ENCODE measurements around the gene POLR2B.
"Not testable (repeated sequence)": the region's sequence is repeated elsewhere in the genome, so short reads cannot be mapped to it uniquely, and the experiment has no call there.

POLR2B gene

DNA sequence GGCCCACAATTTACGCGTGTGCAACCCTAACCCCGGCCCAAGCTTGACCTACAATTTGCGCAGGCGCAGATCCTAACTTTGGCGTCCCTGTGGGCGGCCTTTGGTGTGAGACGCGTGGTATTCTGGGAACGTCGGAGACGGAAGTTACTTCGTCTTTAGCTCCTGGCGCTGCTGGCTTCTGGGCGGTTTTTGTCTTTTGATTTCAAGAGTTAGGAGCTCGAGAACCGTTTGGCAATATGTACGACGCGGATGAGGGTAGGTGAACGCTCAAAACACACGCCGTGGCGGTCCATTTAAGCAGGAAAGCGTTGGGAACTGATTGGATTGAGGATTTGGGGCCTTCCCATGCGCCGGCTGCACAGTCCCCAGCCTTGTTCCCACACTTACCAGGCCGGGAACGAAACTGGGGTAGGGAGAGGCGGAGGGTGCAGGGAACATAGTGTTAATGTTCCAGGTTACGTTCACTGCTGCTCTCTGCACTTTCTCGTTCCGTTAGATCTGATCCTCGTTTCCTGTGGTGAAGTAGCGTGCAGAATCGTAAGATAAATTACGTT lies at the start of gene POLR2B:
Gene POLR2B, plus strand, starts transcription at position 147 of the 554 bp plus-strand sequence. Its CDS starts 90 bp downstream, at position 237.
- peak; percentile 78 for FAIRE-seq

DNA sequence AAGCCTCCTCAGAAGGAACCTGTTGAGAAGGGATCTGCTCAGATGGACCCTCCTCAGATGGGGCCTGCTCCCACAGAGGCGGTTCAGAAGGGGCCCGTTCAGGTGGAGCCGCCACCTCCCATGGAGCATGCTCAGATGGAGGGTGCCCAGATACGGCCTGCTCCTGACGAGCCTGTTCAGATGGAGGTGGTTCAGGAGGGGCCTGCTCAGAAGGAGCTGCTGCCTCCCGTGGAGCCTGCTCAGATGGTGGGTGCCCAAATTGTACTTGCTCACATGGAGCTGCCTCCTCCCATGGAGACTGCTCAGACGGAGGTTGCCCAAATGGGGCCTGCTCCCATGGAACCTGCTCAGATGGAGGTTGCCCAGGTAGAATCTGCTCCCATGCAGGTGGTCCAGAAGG lies 48.1 kb upstream of the POLR2B start:
- FAIRE-seq, result no peak

DNA sequence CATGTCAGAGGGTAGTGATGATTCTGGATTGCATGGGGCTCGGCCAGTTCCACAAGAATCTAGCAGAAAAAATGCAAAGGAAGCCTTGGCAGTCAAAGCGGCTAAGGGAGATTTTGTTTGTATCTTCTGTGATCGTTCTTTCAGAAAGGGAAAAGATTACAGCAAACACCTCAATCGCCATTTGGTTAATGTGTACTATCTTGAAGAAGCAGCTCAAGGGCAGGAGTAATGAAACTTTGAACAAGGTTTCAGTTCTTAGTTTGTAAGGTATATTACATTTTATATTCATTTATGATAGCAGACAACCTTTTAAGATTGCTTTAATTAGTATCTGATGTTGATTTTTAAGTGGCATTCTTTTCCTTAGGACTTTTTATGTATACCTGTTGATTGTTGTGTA lies 46.8 kb upstream of the POLR2B start:
- no peak for FAIRE-seq

- no peak for FAIRE-seq
Observed at GRCh38 chr4:56937262-56937661, 41.4 kb upstream of the POLR2B start.

DNA sequence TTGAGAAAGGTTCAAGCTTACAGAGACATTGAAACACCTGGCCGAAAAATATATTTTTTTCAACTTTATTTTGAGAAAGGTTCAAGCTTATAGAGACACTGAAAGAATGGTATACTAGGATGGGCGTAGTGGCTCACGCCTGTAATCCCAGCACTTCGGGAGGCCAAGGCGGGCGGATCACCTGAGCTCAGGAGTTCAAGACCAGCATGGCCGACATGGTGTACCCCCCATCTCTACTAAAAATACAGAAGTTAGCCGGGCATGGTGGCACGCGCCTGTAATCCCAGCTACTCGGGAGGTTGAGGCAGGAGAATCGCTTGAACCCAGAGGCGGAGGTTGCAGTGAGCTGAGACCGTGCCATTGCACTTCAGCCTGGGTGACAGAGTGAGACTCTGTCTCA lies 38.9 kb upstream of the POLR2B start:
- not testable (repeated sequence) for FAIRE-seq

DNA sequence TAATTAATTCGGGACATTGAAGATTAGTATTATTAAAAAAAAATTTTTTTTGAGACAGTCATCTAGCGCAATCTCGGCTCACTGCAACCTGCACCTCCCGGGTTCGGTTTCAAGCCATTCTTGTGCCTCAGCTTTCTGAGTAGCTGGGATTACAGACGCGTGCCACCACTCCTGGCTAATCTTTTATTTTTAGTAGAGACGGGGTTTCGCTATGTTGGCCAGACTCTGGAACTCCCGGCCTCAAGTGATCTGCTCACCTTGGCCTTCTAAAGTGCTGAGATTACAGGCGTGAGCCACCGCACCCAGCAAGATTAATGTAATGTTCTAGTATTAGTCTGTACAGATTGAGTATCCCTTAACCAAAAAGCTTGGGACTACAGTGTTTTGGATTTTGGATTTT lies 38.3 kb upstream of the POLR2B start:
- FAIRE-seq, result no peak

- FAIRE-seq, result no peak
Observed at GRCh38 chr4:56940971-56941370, 37.7 kb upstream of the POLR2B start.

GRCh38 chr4:56941403-56941802 lies 37.3 kb upstream of the POLR2B start:
- FAIRE-seq, result no peak

DNA sequence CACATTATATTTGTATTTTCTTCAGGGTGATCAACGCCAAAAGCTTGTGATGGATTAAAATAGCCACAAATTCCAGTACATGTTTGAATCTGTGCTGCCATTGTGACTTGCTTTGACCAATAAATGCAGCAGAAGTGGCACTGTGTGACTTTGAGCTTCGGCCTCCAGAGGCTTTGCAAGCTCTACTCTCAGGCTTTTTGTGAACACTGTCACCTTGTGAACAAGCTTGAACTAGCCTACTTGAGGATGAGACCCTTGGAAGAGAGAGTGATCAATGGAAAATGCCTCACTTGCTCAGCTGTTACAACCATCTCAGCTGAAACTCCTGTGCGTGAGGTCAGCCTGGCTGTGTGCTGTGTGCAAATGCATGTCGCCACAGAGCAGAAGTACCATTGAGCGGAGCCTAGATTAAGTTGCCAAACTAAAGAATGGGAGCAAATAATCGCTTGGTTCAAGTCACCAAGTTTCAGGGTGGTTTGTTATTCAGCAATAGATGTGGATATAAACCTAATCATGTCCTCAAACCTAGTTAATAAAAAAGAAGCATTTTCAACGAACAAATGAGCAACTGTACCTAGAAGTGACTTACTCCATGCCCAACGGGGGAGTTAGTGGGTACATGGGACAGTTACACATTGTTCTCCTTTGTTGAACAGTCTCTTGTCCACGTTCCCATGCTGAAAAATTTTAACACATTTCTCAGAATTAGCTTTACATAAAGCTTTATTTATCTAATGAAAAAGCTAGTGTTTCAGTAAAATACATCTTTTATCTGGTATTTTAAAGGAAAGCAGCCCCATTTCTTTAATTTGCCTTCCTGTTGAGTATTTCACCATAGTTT lies 24.8 kb upstream of the POLR2B start:
- no peak for FAIRE-seq

GRCh38 chr4:56958111-56958517 lies 20.6 kb upstream of the POLR2B start:
- peak; percentile 39 for FAIRE-seq

- FAIRE-seq, result no peak
Observed at GRCh38 chr4:56959100-56959499, 19.6 kb upstream of the POLR2B start.

DNA sequence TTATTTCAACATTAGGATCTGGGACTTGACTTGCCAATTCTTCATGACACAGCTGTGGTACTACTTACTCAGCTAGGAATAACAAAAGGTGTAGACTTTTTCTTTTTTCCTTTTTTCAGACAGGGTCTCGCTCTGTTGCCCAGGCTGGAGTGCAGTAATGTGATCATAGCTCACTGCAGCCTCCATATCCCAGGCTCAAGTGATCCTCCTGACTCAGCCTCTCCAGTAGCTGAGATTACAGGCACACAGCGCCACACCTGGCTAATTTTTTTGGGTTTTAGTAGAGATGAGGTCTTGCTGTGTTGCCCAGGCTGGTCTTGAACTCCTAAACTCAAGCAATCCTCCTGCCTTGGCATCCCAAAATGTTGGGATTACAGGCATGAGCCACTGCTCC lies 17.6 kb upstream of the POLR2B start:
- FAIRE-seq, result no peak

DNA sequence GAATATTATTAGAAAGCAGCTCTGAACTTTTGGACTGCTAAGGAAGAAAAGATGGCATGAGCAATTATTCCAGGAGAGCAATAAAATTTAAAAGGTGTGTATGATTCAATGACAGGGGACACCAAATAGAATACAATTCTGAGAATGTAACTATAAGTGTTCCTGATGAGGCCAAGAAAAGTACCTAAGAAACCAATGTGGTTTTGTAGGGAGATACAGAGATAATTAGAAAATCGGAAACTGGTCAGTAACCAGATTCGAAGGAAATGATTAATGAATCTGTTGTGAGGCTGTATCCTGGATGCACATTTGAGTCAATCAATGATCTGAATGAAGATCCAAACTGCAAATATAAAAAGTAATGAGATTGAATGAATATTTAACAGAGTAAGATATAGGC lies 7.3 kb upstream of the POLR2B start:
- FAIRE-seq, result no peak

DNA sequence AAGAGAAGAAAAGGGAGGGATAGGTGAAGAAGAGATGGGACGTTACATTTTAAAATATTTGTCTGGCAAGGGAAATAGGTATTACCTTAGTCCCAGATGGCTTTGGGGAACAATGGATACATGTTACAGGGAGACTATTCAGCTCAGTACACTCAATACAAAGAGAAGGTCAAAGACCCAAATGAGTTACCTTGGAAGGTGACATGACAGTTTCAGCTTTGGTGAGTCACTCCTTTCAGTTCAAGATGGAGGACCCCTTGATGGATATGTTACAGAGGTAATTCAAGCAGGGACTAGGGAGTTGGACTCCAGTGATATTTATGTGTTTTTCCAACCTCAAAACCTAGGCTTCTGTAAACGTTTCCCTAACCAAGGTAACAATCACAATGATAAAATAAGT lies 6.3 kb upstream of the POLR2B start:
- FAIRE-seq, result no peak

- no peak for FAIRE-seq
Observed at GRCh38 chr4:56972809-56973208, 5.9 kb upstream of the POLR2B start.

- FAIRE-seq, result no peak
Observed at GRCh38 chr4:56973336-56973735, 5.4 kb upstream of the POLR2B start.

- no peak for FAIRE-seq
Observed at GRCh38 chr4:56976283-56976836, 2.3 kb upstream of the POLR2B start.

DNA sequence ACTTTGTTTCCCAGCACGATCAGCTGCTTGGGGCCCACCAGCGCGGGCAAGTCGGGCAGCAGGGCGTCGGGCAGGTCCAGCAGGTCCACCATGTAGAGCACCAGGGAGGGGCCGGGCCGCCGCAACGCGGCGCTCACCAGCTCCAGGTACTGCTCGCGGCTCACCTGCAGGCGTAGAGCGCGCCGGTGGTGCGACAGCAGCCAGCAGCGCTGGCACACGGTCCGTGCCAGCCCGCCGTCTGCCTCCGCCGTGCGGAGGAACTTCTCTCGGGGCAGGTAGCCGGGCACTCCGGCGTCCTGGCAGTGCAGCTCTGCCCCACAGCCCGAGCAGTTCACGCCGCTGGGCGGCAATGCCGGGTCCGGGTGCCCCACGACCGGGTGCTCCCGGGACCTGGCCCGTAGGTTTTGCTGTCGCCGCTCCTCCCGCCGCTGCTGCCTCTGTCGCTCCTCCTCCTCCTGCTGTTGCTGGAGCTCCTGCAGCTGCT lies 1.8 kb upstream of the POLR2B start:
- FAIRE-seq, result no peak

- FAIRE-seq, result peak; percentile 92
Observed at GRCh38 chr4:56977321-56978012, 1.2 kb upstream of the POLR2B start, which contains the start of gene NOA1. NOA1 (minus strand) TSS chr4:56977606; CDS start chr4:56977585, 21 bp downstream.

- FAIRE-seq, result no peak
Observed at GRCh38 chr4:56979421-56980072, 851 bp downstream of the POLR2B start.

DNA sequence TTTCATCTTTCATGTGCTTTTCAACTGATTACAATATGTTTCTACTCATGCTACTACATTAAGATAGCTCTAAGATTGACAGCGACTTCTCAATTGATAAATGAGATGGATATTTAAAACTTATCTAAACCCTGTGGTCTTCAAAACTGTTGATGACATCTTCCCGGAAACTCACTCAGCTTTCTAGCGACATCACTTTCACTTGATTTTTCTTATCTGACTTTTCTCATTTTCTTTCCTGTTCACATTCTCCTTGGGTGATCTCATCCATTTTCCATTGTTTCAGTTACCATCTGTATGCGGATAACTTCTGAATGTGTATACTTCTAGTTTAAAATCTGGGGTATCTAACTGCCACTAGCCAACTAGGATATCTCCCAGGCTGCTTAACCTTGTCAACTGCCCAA lies 3.1 kb downstream of the POLR2B start:
- FAIRE-seq, result no peak

DNA sequence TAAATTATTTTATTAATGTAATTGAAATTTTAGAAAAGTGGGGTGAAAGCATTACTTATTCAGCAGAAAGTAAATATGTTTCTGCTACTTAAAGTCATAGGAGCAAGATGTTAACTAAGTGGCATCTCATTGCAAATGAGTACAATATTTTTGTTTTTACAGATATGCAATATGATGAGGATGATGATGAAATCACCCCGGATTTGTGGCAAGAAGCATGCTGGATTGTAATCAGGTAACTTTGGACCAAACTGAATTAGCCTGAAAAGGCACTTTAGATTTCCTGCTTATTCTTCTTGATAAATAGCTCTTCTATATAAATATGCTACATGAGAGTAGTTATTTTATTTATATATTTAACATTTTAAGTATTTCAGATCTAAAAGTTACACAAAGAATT lies 7.5 kb downstream of the POLR2B start:
- no peak for FAIRE-seq

GRCh38 chr4:56986952-56987351 lies 8.3 kb downstream of the POLR2B start:
- no peak for FAIRE-seq
